Esophagus mucosa (tissue), 1 donor: ENCODE measurements around the gene IGFBP1. TPM values are rescaled to one million over a fixed set of nuclear protein-coding genes. Genes with fewer than 3 reads are reported as not detected.

Experiments used
- ATAC-seq: fragments of 200-7000 bp; cut with Tn5 transposase; one replicate; pipeline ENCODE4 v1.9.1; 2020
- total RNA-seq: library from RNA; stranded (reverse); gene quantifications from one replicate; pipeline ENCODE4 v1.2.4, GENCODE V29; 2023
- donor health status: DM: yes; HTN: yes; CAD: no.

The IGFBP1 gene
- total RNA-seq, 1 donor from 2014 or later: not detected

GRCh38 chr7:45909561-45909960, 21.3 kb downstream of the IGFBP1 start:
- ATAC-seq: no peak

GRCh38 chr7:45910855-45911254, 22.6 kb downstream of the IGFBP1 start:
- ATAC-seq: no peak

GRCh38 chr7:45911311-45911710, 23.0 kb downstream of the IGFBP1 start:
- ATAC-seq: no peak

GRCh38 chr7:45912972-45913371, 24.7 kb downstream of the IGFBP1 start:
- ATAC-seq: no peak

GRCh38 chr7:45914911-45915310, 26.6 kb downstream of the IGFBP1 start:
- no peak for ATAC-seq

- no peak for ATAC-seq
Measured at GRCh38 chr7:45915606-45916005, 27.3 kb downstream of the IGFBP1 start.

- no peak for ATAC-seq
Measured at GRCh38 chr7:45917064-45917463, 28.8 kb downstream of the IGFBP1 start.

GRCh38 chr7:45917658-45918057, 29.4 kb downstream of the IGFBP1 start:
- ATAC-seq: peak; percentile 38

- no peak for ATAC-seq
Measured at GRCh38 chr7:45918556-45918955, 30.3 kb downstream of the IGFBP1 start.

GRCh38 chr7:45919231-45919784, 31.0 kb downstream of the IGFBP1 start:
- ATAC-seq: no peak

- ATAC-seq: no peak
Measured at GRCh38 chr7:45919993-45920459, 31.7 kb downstream of the IGFBP1 start.

GRCh38 chr7:45920502-45921380, 32.5 kb downstream of the IGFBP1 start, which contains the start of gene IGFBP3:
TSS of gene IGFBP3 (minus strand) at chr7:45921272. CDS start at chr7:45921140, 132 bp downstream.
- peak; percentile 78 for ATAC-seq

- peak; percentile 5 for ATAC-seq
Measured at GRCh38 chr7:45921381-45921698, 33.1 kb downstream of the IGFBP1 start.

- ATAC-seq: peak; percentile 14
Measured at GRCh38 chr7:45921699-45922519, 33.6 kb downstream of the IGFBP1 start.

- no peak for ATAC-seq
Measured at GRCh38 chr7:45922810-45923209, 34.5 kb downstream of the IGFBP1 start.

- ATAC-seq: no peak
Measured at GRCh38 chr7:45923290-45923689, 35.0 kb downstream of the IGFBP1 start.

- ATAC-seq: no peak
Measured at GRCh38 chr7:45923818-45924217, 35.5 kb downstream of the IGFBP1 start.

GRCh38 chr7:45924283-45924682, 36.0 kb downstream of the IGFBP1 start:
- peak; percentile 46 for ATAC-seq

GRCh38 chr7:45927721-45928120, 39.4 kb downstream of the IGFBP1 start:
- ATAC-seq: no peak

- no peak for ATAC-seq
Measured at GRCh38 chr7:45930967-45931366, 42.7 kb downstream of the IGFBP1 start.

- no peak for ATAC-seq
Measured at GRCh38 chr7:45937301-45937700, 49.0 kb downstream of the IGFBP1 start.

- ATAC-seq: no peak
Measured at GRCh38 chr7:45937862-45938261, 49.6 kb downstream of the IGFBP1 start.

GRCh38 chr7:45938626-45939302, 50.5 kb downstream of the IGFBP1 start:
- ATAC-seq: no peak
